Measurements from ENCODE around the gene MYL11.
A peak's percentile ranks its signal among the peaks of the same experiment; 100 is the strongest.
"Not testable (repeated sequence)": the region's sequence is repeated elsewhere in the genome, so short reads cannot be mapped to it uniquely, and the experiment has no call there.

MYL11 gene, protein sequence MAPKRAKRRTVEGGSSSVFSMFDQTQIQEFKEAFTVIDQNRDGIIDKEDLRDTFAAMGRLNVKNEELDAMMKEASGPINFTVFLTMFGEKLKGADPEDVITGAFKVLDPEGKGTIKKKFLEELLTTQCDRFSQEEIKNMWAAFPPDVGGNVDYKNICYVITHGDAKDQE

GRCh38 chr16:30374538-30374937 is at the start of gene MYL11:
Gene MYL11, plus strand, starts transcription at chr16:30374802. Its CDS starts 56 bp downstream, at chr16:30374858.
- no peak for DNase-seq (ENCODE audit: low spot score)

DNA sequence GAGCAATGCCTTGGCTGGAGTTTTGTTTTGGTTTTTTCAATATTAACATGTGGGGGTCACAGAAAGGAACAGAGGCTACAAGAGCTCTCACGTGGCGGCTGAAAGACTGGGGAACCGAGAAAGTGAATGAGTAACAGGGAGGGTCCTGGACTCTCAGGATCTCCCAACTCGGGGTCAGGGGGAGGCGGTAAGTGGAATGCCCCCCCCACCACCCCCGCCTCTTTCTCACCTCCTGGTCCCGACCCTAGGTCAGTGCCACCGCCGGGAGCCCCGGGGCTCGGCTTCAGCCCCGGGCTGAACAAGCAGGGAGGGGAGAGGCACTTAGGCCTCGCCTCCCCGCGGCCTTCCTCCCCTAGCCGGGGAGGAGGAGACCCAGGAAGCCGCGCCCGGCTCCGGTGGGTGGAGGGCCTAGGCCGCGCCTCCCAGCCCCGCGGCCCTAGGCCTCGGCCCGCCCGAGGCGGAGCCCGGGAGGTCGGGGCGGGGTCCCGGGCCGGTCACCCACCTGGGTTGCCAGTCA is 40.1 kb upstream of the MYL11 start:
- peak; percentile 39 for DNase-seq (ENCODE audit: low spot score)

- peak; percentile 67 for DNase-seq (ENCODE audit: low spot score)
Observed at GRCh38 chr16:30335028-30335597, 39.5 kb upstream of the MYL11 start.

DNA sequence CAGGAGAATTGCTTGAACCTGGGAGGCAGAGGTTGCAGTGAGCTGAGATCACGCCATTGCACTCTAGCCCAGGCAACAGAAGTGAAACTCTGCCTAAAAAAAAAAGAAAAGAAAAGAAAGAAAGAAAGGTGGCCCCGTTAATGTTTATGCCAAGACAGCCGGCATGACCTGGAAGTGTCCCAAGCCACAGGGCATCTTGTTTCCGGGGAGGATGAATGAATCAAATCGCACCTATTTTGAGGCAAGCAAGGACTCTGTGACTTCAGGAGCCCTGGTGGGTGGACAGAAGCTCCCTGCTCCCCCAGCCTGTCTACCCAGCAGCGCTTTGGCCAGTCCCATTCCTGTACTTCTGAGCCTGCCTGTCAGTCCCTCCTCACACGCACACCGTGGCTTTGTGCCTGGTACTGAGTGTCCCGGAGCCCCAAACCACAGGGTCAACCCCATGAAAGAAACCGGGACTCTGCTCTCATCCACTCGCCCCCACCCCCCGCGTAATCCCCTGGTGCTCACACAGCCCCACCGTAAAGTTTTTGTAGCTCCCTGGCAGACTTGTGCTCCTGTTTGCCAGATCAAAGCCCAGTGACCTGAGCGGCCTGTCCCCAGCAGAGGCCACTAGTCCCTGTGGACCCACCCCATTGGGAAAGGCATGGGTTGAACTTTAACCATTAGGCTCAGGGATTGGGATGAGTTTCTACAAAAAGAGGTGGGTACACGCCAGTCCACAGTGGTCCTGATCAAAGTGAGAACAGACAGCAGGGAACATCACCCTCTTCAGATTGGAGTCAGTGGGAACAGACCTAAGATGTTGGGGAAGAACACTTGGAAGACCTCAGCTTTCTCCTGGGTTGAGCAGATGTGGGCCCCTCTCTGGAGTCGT is 38.8 kb upstream of the MYL11 start:
- DNase-seq (ENCODE audit: low spot score) = peak; percentile 30

- DNase-seq (ENCODE audit: low spot score) = not testable (repeated sequence)
Observed at GRCh38 chr16:30337964-30338357, 36.6 kb upstream of the MYL11 start.

GRCh38 chr16:30338715-30339114 is 35.9 kb upstream of the MYL11 start:
- not testable (repeated sequence) for DNase-seq (ENCODE audit: low spot score)

GRCh38 chr16:30340621-30341020 is 34.0 kb upstream of the MYL11 start:
- no peak for DNase-seq (ENCODE audit: low spot score)

DNA sequence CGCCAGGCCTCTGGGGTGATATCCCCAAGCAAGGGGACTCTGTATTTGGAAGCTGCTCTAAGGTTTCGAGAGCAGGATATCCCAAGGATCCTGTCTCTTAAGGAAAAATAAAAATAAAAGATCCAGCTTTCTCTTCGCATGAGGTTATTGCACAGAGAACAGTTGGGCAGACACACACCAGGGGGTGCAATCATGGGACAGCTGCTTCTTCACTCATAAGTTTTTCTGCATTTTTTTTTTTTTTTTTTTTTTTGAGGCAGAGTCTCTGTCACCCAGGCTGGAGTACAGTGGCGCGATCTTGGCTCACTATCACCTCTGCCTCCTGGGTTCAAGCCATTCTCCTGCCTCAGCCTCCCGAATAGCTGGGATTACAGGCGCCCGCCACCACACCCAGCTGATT is 32.6 kb upstream of the MYL11 start:
- DNase-seq (ENCODE audit: low spot score) = not testable (repeated sequence)

- no peak for DNase-seq (ENCODE audit: low spot score)
Observed at GRCh38 chr16:30342751-30343490, 31.7 kb upstream of the MYL11 start.

DNA sequence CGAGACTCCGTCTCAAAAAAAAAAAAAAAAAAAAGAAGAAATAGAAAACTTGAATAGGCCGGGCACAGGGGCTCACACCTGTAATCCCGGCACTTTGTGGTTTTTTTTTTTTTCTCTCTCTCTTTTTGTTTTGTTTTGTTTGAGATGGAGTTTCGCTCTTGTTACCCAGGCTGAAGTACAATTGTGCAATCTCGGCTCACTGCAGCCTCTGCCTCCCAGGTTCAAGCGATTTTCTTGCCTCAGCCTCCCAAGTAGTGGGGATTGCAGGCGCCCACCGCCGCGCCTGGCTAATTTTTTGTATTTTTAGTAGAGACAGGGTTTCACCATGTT is 31.1 kb upstream of the MYL11 start:
- DNase-seq (ENCODE audit: low spot score) = not testable (repeated sequence)

- no peak for DNase-seq (ENCODE audit: low spot score)
Observed at GRCh38 chr16:30346286-30346685, 28.3 kb upstream of the MYL11 start.

DNA sequence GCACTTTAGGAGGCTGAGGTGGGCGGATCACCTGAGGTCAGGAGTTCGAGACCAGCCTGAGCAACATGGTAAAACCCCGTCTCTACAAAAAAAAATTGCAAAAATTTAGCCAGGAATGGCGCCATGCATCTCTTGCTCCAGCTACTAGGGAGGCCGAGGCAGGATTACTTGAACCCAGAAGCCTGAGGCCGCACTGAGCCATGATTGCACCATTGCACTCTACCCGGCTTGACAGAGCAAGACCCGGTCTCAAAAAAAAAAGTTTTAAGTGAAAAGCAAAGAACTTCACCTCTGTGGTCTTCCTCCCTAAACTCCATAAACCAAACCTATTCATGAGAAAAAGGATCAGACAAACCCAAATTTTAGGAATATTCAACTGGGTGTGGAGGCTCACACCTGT is 26.5 kb upstream of the MYL11 start:
- DNase-seq (ENCODE audit: low spot score) = no peak

- no peak for DNase-seq (ENCODE audit: low spot score)
Observed at GRCh38 chr16:30348929-30349328, 25.7 kb upstream of the MYL11 start.

GRCh38 chr16:30349675-30350074 is 24.9 kb upstream of the MYL11 start:
- DNase-seq (ENCODE audit: low spot score) = no peak

GRCh38 chr16:30350134-30350871 is 24.3 kb upstream of the MYL11 start:
- DNase-seq (ENCODE audit: low spot score) = no peak

- no peak for DNase-seq (ENCODE audit: low spot score)
Observed at GRCh38 chr16:30351001-30351441, 23.6 kb upstream of the MYL11 start.

- DNase-seq (ENCODE audit: low spot score) = peak; percentile 88
Observed at GRCh38 chr16:30351586-30352419, 22.8 kb upstream of the MYL11 start.

- no peak for DNase-seq (ENCODE audit: low spot score)
Observed at GRCh38 chr16:30352488-30353401, 21.9 kb upstream of the MYL11 start.

- DNase-seq (ENCODE audit: low spot score) = no peak
Observed at GRCh38 chr16:30353438-30354129, 21.0 kb upstream of the MYL11 start.

Data from pons (tissue), 1 donor.